ENCODE measurements around the gene UNC79. TPM values are rescaled to one million over a fixed set of nuclear protein-coding genes. Genes with fewer than 3 reads are reported as not detected.

The UNC79 gene
- total and polyA plus RNA-seq, 3 donors from 2014 or later = 4.3 to 10.7 (median 5.5) TPM

DNA sequence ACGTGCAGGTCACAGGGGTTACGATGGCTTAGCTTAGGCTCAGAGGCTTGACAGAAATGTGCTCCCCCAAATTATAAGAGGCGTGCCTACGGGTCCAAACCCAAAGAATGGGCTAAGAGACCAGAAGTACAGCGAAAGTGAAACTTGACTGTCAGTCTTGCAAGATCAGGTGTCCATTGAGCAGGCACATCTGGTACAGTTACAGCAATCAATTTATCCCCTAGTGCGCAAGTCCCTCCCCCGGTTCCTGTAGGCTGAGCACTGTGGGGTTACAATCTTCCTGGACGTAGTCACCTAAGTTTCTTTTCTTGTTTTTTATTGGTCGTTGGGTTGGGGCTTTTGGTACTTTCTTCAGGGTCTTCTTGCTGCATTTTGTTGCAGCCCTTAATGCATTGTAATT is 134.2 kb downstream of the UNC79 start:
- Histone ChIP-seq H3K4me1 (no peaks in the 10 kb centered on the region), H3K27me3 (no peaks in the 10 kb centered on the region), H3K4me3 (no peak overlapping the region), H3K9me3 (no peaks in the 10 kb centered on the region), H3K36me3 (ENCODE audit: low read depth, missing control alignments) (no peaks in the 10 kb centered on the region), H3K27ac (no peak overlapping the region)
- no peak for DNase-seq
- TF ChIP-seq POLR2A (IDR thresholded peaks at IDR 0.05) = no peak
- TF ChIP-seq CTCF (IDR thresholded peaks at IDR 0.05) = no peak
- intact Hi-C loops (cut with DNase I; ENCODE audit: low total_unique reads) = no loop called here
- WGBS, 2 donors = 86 to 90% methylated on average over 9 of the region's 9 CpGs

GRCh38 chr14:93566065-93566693 is 135.4 kb downstream of the UNC79 start:
- intact Hi-C loops (cut with DNase I; ENCODE audit: low total_unique reads) = no loop called here
- WGBS, 2 donors = 76 to 87% methylated on average over 10 of the region's 10 CpGs
- no peaks in the 10 kb centered on the region for H3K36me3 ChIP-seq (ENCODE audit: low read depth, missing control alignments)
- no peak overlapping the region for H3K27ac ChIP-seq
- H3K27me3 ChIP-seq = no peaks in the 10 kb centered on the region
- no peak for TF ChIP-seq POLR2A (IDR thresholded peaks at IDR 0.05)
- TF ChIP-seq CTCF (IDR thresholded peaks at IDR 0.05) = no peak
- DNase-seq = no peak
- H3K9me3 ChIP-seq = no peaks in the 10 kb centered on the region
- H3K4me3 ChIP-seq = no peak overlapping the region
- no peaks in the 10 kb centered on the region for H3K4me1 ChIP-seq

- intact Hi-C loops (cut with DNase I; ENCODE audit: low total_unique reads) = no loop called here
- Histone ChIP-seq H3K9me3 (no peaks in the 10 kb centered on the region), H3K4me3 (no peak overlapping the region), H3K27me3 (no peaks in the 10 kb centered on the region), H3K27ac (no peak overlapping the region), H3K36me3 (ENCODE audit: low read depth, missing control alignments) (no peaks in the 10 kb centered on the region), H3K4me1 (no peaks in the 10 kb centered on the region)
- WGBS, 2 donors = 82% methylated on average over 5 of the region's 5 CpGs
- TF ChIP-seq CTCF (IDR thresholded peaks at IDR 0.05) (no peak), POLR2A (IDR thresholded peaks at IDR 0.05) (no peak)
- no peak for DNase-seq
These were observed 140.5 kb downstream of the UNC79 start for GRCh38 chr14:93571275-93571674.

DNA sequence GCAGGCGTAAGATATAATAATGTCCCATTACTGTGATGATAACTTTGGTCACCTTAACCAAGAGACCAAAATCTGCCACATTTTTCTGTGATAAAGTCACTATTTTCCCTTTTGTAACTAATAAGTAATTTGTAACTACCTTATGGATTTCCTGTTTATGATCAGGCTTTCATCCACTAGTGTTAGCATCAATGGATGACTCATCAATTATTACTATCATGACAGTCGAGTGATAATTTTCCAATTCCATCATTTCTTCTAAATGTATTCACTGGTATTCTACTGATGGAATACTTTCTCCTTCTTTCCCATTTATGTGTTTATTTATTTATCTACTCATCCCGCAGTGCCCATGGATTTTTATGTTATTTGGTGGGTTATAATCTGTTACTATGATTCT is 148.4 kb downstream of the UNC79 start:
- H3K4me1 ChIP-seq = no peaks in the 10 kb centered on the region
- H3K36me3 ChIP-seq (ENCODE audit: low read depth, missing control alignments) = no peaks in the 10 kb centered on the region
- intact Hi-C loops (cut with DNase I; ENCODE audit: low total_unique reads) = no loop called here
- no peak overlapping the region for H3K27ac ChIP-seq
- H3K9me3 ChIP-seq = no peaks in the 10 kb centered on the region
- H3K27me3 ChIP-seq = no peaks in the 10 kb centered on the region
- WGBS, 2 donors = 84 to 88% methylated on average over 3 of the region's 3 CpGs
- DNase-seq = no peak
- H3K4me3 ChIP-seq = no peak overlapping the region
- no peak for TF ChIP-seq POLR2A (IDR thresholded peaks at IDR 0.05)
- no peak for TF ChIP-seq CTCF (IDR thresholded peaks at IDR 0.05)

DNA sequence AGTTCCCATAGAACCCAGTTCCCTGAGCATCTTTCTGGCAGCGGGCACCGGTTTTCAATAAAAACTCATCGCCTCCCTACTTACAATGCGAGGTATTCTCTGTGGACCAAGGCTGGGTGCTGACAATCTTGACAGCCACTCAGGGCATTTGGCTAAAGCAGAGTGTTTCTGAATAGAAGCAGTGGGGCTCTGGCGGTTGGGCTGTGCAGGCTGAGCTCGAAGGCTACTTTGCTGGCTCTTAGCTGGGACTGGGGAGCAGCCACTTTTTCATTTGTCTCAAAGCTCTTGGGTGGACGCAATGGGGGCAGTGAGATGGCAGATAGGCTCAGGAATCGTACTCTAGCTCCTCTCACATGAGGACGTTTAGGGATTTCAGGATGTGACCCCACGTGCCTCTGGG is 151.8 kb downstream of the UNC79 start:
- H3K27ac ChIP-seq = no peak overlapping the region
- no peaks in the 10 kb centered on the region for H3K4me1 ChIP-seq
- no peaks in the 10 kb centered on the region for H3K27me3 ChIP-seq
- no peaks in the 10 kb centered on the region for H3K9me3 ChIP-seq
- H3K36me3 ChIP-seq (ENCODE audit: low read depth, missing control alignments) = no peaks in the 10 kb centered on the region
- DNase-seq = no peak
- 91 to 93% methylated on average over 10 of the region's 10 CpGs for WGBS, 2 donors
- TF ChIP-seq POLR2A (IDR thresholded peaks at IDR 0.05) (no peak), CTCF (IDR thresholded peaks at IDR 0.05) (no peak)
- H3K4me3 ChIP-seq = no peak overlapping the region
- intact Hi-C loops (cut with DNase I; ENCODE audit: low total_unique reads) = no loop called here

Data from testis (tissue), 3 donors.